HepG2 (cell line): ENCODE data around the gene ATRN. TPM values are rescaled to one million over a fixed set of nuclear protein-coding genes. Genes with fewer than 3 reads are reported as not detected.
A peak's percentile ranks its signal among the peaks of the same experiment; 100 is the strongest.

ENCODE experiments used
- ATAD3A ChIP-seq: sonication (generic); formaldehyde crosslinking; IDR thresholded peaks from 2 replicates; pipeline ENCODE4 v1.4.0; 2020; ENCODE audit warnings: missing genetic modification reagents
- FOXJ3 ChIP-seq: sonication (generic); formaldehyde crosslinking; IDR thresholded peaks from 2 replicates; pipeline ENCODE4 v1.4.0; 2020; ENCODE audit warnings: missing genetic modification reagents, mild to moderate bottlenecking, borderline replicate concordance
- FOXK2 ChIP-seq: fragments of 450-650 bp; IDR thresholded peaks from 2 replicates; pipeline ENCODE4 v1.6.1; 2016
- FOXO1 ChIP-seq: sonication (generic); formaldehyde crosslinking; IDR thresholded peaks from 2 replicates; pipeline ENCODE4 v1.4.0; 2020; ENCODE audit warnings: missing genetic modification reagents
- GABPA ChIP-seq, 2 experiments: IDR thresholded peaks; 2 replicates each; pipeline ENCODE4 v1.6.1; 2011 to 2016; ENCODE audit warnings: low read depth in 2 of 2, low read length in 1 of 2, missing biosample characterization in 1 of 2, missing genetic modification characterization in 1 of 2
- MED1 ChIP-seq: sonication (generic); formaldehyde crosslinking; IDR thresholded peaks from 2 replicates; pipeline ENCODE4 v1.4.0; 2020; ENCODE audit warnings: missing genetic modification reagents
- MTF2 ChIP-seq: sonication (generic); formaldehyde crosslinking; IDR thresholded peaks from 2 replicates; pipeline ENCODE4 v1.5.0; 2020; ENCODE audit warnings: missing genetic modification reagents, borderline replicate concordance
- MXD3 ChIP-seq: IDR thresholded peaks from 2 replicates; pipeline ENCODE4 v1.6.1; 2016; ENCODE audit warnings: mild to moderate bottlenecking, missing biosample characterization, missing genetic modification reagents
- NFIB ChIP-seq: sonication (generic); formaldehyde crosslinking; IDR thresholded peaks from 2 replicates; pipeline ENCODE4 v1.9.0; 2021; ENCODE audit warnings: missing genetic modification reagents, mild to moderate bottlenecking, borderline replicate concordance
- PBX2 ChIP-seq: IDR thresholded peaks from 2 replicates; pipeline ENCODE4 v1.6.1; 2016; ENCODE audit warnings: control low read depth
- PPARG ChIP-seq: conservative IDR thresholded peaks from 2 replicates; pipeline ENCODE4 v1.6.1; 2016; ENCODE audit warnings: missing biosample characterization, missing genetic modification reagents
- SKI ChIP-seq: fragments of 450-650 bp; IDR thresholded peaks from one replicate; pipeline ENCODE4 v1.6.1; 2018; ENCODE audit warnings: mild to moderate bottlenecking; ENCODE audit not compliant: partially characterized antibody
- TBX2 ChIP-seq: sonication (generic); formaldehyde crosslinking; IDR thresholded peaks from 2 replicates; pipeline ENCODE4 v1.5.0; 2020; ENCODE audit warnings: missing genetic modification reagents, mild to moderate bottlenecking, borderline replicate concordance
- ZBTB2 ChIP-seq: sonication (generic); formaldehyde crosslinking; IDR thresholded peaks from 2 replicates; pipeline ENCODE4 v1.8.0; 2022; ENCODE audit warnings: low read depth, missing genetic modification reagents
- ZBTB43 ChIP-seq: sonication (generic); formaldehyde crosslinking; conservative IDR thresholded peaks from 2 replicates; pipeline ENCODE4 v1.4.0; 2020; ENCODE audit warnings: missing genetic modification reagents
- ZBTB7A ChIP-seq: sonication (generic); formaldehyde crosslinking; IDR thresholded peaks from 2 replicates; pipeline ENCODE4 v1.8.0; 2022; ENCODE audit warnings: mild to moderate bottlenecking, missing genetic modification reagents
- ZNF256 ChIP-seq: sonication (generic); formaldehyde crosslinking; conservative IDR thresholded peaks from 2 replicates; pipeline ENCODE4 v1.4.0; 2020; ENCODE audit warnings: missing genetic modification reagents
- ZNF3 ChIP-seq: IDR thresholded peaks from 2 replicates; pipeline ENCODE4 v1.7.0; 2017; ENCODE audit warnings: inconsistent platforms
- ZNF546 ChIP-seq: sonication (generic); formaldehyde crosslinking; conservative IDR thresholded peaks from 2 replicates; pipeline ENCODE4 v1.8.1; 2023; ENCODE audit warnings: mild to moderate bottlenecking, missing genetic modification reagents
- ZNF614 ChIP-seq: IDR thresholded peaks from 2 replicates; pipeline ENCODE4 v1.6.1; 2018; ENCODE audit warnings: missing biosample characterization, missing genetic modification reagents, inconsistent platforms, borderline replicate concordance
- ZNF724P ChIP-seq: sonication (generic); formaldehyde crosslinking; IDR thresholded peaks from 2 replicates; pipeline ENCODE4 v1.8.0; 2022; ENCODE audit warnings: missing genetic modification reagents, borderline replicate concordance
- ZSCAN30 ChIP-seq: sonication (generic); formaldehyde crosslinking; IDR thresholded peaks from 2 replicates; pipeline ENCODE4 v1.5.0; 2020; ENCODE audit warnings: mild to moderate bottlenecking, missing genetic modification reagents
- polyA plus RNA-seq, 8 experiments: library from polyadenylated mRNA; depleted of rRNA in 3 of 8; stranded (reverse) in 7 of 8; unstranded in 1 of 8; fragments of >200 nt; fragmentation: Illumina TruSeq in 4 of 8; extraction: Trizol in 4 of 8; gene quantifications; 2 replicates each; pipeline versions ENCODE4 v1.2.1 to v1.2.3, GENCODE V29; 2011 to 2016; ENCODE audit warnings: low read depth in 4 of 8, missing spikeins in 1 of 8, mixed read lengths in 1 of 8; ENCODE audit not compliant: insufficient read depth in 1 of 8
- total RNA-seq, 5 experiments: library from RNA; depleted of rRNA; stranded (reverse); fragments of >200 nt; fragmentation: Illumina TruSeq; extraction: Trizol; gene quantifications; 2 replicates each; pipeline ENCODE4 v1.2.3, GENCODE V29; 2016; ENCODE audit warnings: low read depth in 1 of 5
- TF ChIP-seq, protein P1 (sequence below): IDR thresholded peaks from 2 replicates; pipeline ENCODE4 v1.6.1; 2016; ENCODE audit warnings: mild to moderate bottlenecking
- TF ChIP-seq, protein P2 (sequence below): sonication (generic); formaldehyde crosslinking; IDR thresholded peaks from 2 replicates; pipeline ENCODE4 v1.9.0; 2021; ENCODE audit warnings: missing genetic modification reagents, borderline replicate concordance
- TF ChIP-seq, protein P3 (sequence below): IDR thresholded peaks from 2 replicates; pipeline ENCODE4 v1.6.1; 2016

The ATRN gene
- total and polyA plus RNA-seq, 2 of the 13 experiments (the other 11 are each of a cell fraction or from before 2014, with no cell fraction given), result 44.2 to 81.1 TPM

DNA sequence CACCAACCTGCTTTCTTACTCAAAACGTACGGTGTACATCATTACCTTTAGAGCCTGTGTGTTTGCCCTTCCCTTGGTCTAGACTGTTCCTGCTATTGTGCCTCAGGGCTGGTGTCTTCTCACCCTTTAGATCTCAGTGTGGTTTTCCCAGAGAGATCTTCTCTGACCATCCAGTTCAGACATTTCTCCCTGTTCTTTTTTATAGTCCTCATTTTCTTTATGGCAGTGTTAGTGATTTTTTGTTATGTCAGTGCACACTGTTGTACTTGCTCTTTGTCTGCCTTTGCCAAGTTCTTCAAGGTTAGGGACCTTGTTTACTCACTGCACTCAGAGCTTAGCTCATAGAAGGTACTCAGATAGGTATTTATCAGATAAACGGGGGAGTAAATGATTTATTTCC lies 82.8 kb downstream of the ATRN start (continued):
- TF ChIP-seq, protein P1, sequence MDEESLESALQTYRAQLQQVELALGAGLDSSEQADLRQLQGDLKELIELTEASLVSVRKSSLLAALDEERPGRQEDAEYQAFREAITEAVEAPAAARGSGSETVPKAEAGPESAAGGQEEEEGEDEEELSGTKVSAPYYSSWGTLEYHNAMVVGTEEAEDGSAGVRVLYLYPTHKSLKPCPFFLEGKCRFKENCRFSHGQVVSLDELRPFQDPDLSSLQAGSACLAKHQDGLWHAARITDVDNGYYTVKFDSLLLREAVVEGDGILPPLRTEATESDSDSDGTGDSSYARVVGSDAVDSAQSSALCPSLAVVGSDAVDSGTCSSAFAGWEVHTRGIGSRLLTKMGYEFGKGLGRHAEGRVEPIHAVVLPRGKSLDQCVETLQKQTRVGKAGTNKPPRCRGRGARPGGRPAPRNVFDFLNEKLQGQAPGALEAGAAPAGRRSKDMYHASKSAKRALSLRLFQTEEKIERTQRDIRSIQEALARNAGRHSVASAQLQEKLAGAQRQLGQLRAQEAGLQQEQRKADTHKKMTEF (CRISPR knock-in tag), result 0 out of 2 replicates have a peak, but pooled peaks have one; percentile 23
- TF ChIP-seq PBX2 (CRISPR knock-in tag) (no peak), MTF2 (CRISPR knock-in tag) (no peak), SKI (no peak), ZBTB7A (CRISPR knock-in tag) (no peak), PPARG (CRISPR knock-in tag) (no peak), ZNF256 (CRISPR knock-in tag) (no peak), ZNF614 (CRISPR knock-in tag) (peak; percentile 83), NFIB (CRISPR knock-in tag) (no peak), MXD3 (CRISPR knock-in tag) (no peak), FOXO1 (CRISPR knock-in tag) (peak; percentile 71), GABPA (IDR thresholded peaks at IDR 0.05; ENCODE audit: low read depth, low read length) (no peak), GABPA (CRISPR knock-in tag; IDR thresholded peaks at IDR 0.05; ENCODE audit: low read depth) (no peak), ZSCAN30 (no peak), FOXK2 (no peak), MED1 (CRISPR knock-in tag) (peak; percentile 32; the same call in 1 of the 2 replicates), TBX2 (CRISPR knock-in tag) (peak; percentile 39), ZNF3 (no peak), ZBTB43 (CRISPR knock-in tag) (no peak), ATAD3A (CRISPR knock-in tag) (no peak), FOXJ3 (CRISPR knock-in tag) (peak; percentile 68; the same call in 1 of the 2 replicates), ZBTB2 (CRISPR knock-in tag) (no peak), ZNF546 (CRISPR knock-in tag) (no peak), ZNF724P (CRISPR knock-in tag) (no peak)
- TF ChIP-seq, protein P2, sequence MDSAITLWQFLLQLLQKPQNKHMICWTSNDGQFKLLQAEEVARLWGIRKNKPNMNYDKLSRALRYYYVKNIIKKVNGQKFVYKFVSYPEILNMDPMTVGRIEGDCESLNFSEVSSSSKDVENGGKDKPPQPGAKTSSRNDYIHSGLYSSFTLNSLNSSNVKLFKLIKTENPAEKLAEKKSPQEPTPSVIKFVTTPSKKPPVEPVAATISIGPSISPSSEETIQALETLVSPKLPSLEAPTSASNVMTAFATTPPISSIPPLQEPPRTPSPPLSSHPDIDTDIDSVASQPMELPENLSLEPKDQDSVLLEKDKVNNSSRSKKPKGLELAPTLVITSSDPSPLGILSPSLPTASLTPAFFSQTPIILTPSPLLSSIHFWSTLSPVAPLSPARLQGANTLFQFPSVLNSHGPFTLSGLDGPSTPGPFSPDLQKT (CRISPR knock-in tag), result no peak
- TF ChIP-seq, protein P3, sequence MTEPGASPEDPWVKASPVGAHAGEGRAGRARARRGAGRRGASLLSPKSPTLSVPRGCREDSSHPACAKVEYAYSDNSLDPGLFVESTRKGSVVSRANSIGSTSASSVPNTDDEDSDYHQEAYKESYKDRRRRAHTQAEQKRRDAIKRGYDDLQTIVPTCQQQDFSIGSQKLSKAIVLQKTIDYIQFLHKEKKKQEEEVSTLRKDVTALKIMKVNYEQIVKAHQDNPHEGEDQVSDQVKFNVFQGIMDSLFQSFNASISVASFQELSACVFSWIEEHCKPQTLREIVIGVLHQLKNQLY (CRISPR knock-in tag), result no peak
